ENCODE results near the gene LHPP.

Gene LHPP

DNA sequence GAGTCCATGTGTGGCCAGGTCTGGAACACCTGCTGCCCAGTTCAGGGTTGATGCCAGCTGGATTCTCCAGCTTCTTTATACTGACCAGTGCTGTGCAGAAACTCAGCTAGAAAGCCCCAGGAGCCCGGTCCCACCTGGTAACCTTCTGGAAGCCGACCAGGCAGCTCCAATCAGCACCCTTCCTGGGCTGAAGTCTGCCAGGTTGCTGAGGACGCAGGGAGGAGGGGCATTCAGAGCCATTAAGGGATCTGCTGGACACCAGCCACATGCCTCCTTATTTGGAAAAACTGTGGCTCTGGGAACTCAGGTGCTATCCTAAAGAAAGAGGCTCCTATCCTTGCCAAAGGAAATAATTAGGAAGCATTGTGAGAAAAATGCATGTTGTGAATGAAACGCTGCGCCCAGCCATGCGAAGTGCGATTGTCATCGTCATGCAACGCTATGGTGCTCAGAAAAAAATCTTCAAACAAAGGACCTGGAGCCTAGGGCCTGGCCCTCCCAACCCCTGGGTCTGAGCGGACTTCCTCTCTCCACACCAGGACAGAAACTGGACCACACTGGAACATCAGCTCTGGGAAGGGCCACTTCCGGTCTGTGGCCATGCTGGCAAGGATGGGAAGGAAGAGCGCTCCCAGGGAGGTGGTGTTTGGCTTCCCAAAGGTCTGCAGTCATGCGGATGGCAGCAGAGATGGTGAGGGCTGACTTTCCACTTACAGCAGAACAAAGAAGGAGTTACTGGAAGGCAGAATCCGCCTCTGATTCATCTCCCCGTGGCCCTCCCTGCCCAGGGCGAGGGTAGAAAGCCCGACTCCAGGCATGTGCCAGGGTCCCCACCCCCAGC, 192.4 kb downstream of the LHPP start:
- peaks cover 25% of the 10 kb centered on the region for H3K4me1 ChIP-seq (ENCODE audit: control insufficient read depth, low read length)
- no peaks in the 10 kb centered on the region; the same call in 1 of the 2 replicates for H4K20me1 ChIP-seq (ENCODE audit: control insufficient read depth, insufficient read depth, low read depth, low read length)
- peaks cover 20% of the 10 kb centered on the region for H3K79me2 ChIP-seq (ENCODE audit: control insufficient read depth, low read length)
- no peak overlapping the region for H3K27ac ChIP-seq (ENCODE audit: low read depth, low read length)
- peaks cover 10% of the 10 kb centered on the region; the same call in 1 of the 2 replicates for H3K36me3 ChIP-seq (ENCODE audit: control insufficient read depth, low read length)
- no peak overlapping the region for H3K4me3 ChIP-seq (ENCODE audit: low read length)
- no peaks in the 10 kb centered on the region; the same call in 1 of the 2 replicates for H3F3A ChIP-seq (ENCODE audit: control insufficient read depth, insufficient read depth)
- TF ChIP-seq EZH2phosphoT487 (IDR thresholded peaks at IDR 0.05; ENCODE audit: borderline replicate concordance, low read length), result no peak
- TF ChIP-seq, protein P1, sequence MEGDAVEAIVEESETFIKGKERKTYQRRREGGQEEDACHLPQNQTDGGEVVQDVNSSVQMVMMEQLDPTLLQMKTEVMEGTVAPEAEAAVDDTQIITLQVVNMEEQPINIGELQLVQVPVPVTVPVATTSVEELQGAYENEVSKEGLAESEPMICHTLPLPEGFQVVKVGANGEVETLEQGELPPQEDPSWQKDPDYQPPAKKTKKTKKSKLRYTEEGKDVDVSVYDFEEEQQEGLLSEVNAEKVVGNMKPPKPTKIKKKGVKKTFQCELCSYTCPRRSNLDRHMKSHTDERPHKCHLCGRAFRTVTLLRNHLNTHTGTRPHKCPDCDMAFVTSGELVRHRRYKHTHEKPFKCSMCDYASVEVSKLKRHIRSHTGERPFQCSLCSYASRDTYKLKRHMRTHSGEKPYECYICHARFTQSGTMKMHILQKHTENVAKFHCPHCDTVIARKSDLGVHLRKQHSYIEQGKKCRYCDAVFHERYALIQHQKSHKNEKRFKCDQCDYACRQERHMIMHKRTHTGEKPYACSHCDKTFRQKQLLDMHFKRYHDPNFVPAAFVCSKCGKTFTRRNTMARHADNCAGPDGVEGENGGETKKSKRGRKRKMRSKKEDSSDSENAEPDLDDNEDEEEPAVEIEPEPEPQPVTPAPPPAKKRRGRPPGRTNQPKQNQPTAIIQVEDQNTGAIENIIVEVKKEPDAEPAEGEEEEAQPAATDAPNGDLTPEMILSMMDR (IDR thresholded peaks at IDR 0.05; ENCODE audit: low read depth, low read length, poor library complexity, severe bottlenecking), result no peak
- no peaks in the 10 kb centered on the region for H3K9me2 ChIP-seq (replicated peaks; ENCODE audit: control insufficient read depth, low read length)
- H3K9me3 ChIP-seq (ENCODE audit: control insufficient read depth, insufficient read depth, low read length), result no peaks in the 10 kb centered on the region
- no peaks in the 10 kb centered on the region for H3K27me3 ChIP-seq (ENCODE audit: control insufficient read depth, low read length)
- H3K4me2 ChIP-seq (ENCODE audit: low read length), result no peak overlapping the region

DNA sequence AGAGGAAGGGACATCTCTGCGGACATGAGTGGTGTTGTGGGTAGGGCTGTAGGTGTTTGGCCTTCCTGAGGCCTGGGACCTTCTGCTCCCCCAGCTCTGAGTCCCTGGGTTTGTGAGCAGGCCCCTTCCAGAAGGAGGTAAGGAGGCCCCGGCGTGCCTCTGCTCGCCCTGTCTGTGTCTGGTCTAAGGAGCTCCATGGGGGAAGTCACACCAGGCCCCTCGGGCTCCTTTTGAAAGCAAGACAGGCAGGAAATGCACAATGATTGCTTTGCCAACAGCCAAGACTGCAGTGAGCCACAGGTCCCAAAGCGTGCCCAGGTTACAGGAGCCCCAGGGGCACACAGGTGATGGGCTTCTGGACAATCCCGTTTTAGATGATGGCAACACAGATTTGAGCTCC, 193.1 kb downstream of the LHPP start:
- Histone ChIP-seq H4K20me1 (ENCODE audit: control insufficient read depth, insufficient read depth, low read depth, low read length) (no peaks in the 10 kb centered on the region; the same call in 1 of the 2 replicates), H3K4me1 (ENCODE audit: control insufficient read depth, low read length) (peaks cover 18% of the 10 kb centered on the region)
- TF ChIP-seq, protein P1 (IDR thresholded peaks at IDR 0.05; ENCODE audit: low read depth, low read length, poor library complexity, severe bottlenecking), result no peak
- no peak for TF ChIP-seq EZH2phosphoT487 (IDR thresholded peaks at IDR 0.05; ENCODE audit: borderline replicate concordance, low read length)

DNA sequence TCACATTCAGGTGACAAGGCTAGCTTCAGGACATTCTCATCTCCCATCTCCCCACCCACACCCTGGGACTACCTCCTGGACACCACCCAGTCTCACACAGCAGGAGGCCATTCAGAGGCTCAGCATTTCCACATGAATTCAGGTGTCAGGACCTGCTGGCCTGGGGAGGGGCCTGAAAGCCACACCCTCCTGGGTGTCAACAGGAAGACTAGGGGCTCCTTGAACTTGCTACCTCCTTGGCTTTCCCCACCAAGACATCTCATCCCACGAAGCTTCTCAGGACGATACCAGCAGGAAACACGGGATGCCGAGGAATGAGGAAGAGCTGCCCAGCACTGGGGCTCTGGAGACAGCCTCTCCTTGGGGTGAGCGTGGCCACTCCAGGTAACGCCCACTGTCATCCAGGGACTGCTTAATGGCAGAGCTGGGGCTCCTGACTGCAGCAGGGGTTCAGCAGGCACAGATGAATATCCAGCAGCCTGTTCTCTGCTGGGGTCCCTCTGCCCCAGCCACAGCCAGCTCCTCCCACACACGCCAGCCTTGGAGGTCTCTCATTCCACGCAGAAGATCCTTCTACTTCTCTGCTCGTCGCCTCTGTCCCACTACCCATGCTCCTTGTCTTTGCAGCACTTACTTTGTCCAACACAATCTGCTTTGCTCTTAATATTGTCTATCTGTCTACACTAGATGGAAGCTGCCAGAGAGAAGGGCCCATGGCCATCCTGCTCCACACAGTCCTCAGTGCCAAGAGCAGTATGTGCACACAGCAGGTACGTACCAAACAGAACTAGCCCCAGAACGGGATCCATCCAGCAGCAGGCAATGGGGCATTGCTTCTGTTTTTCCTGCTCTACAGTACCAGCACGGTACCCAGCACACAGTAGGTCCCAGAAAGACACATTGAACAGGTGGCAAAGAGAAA, 193.8 kb downstream of the LHPP start:
- Histone ChIP-seq H3K27ac (ENCODE audit: low read depth, low read length) (no peak overlapping the region), H3K4me3 (ENCODE audit: low read length) (no peak overlapping the region), H3K9me2 (replicated peaks; ENCODE audit: control insufficient read depth, low read length) (no peaks in the 10 kb centered on the region)

More for the DNA sequence above, 193.1 kb downstream of the LHPP start:
- no peaks in the 10 kb centered on the region for H3K27me3 ChIP-seq (ENCODE audit: control insufficient read depth, low read length)
- H3K9me3 ChIP-seq (ENCODE audit: control insufficient read depth, insufficient read depth, low read length), result no peaks in the 10 kb centered on the region
- H3K27ac ChIP-seq (ENCODE audit: low read depth, low read length), result no peak overlapping the region
- H3K4me2 ChIP-seq (ENCODE audit: low read length), result no peak overlapping the region
- no peak overlapping the region for H3K4me3 ChIP-seq (ENCODE audit: low read length)
- H3K36me3 ChIP-seq (ENCODE audit: control insufficient read depth, low read length), result peaks cover 10% of the 10 kb centered on the region; the same call in 1 of the 2 replicates
- H3K9me2 ChIP-seq (replicated peaks; ENCODE audit: control insufficient read depth, low read length), result no peaks in the 10 kb centered on the region
- no peaks in the 10 kb centered on the region; the same call in 1 of the 2 replicates for H3F3A ChIP-seq (ENCODE audit: control insufficient read depth, insufficient read depth)
- peaks cover 20% of the 10 kb centered on the region for H3K79me2 ChIP-seq (ENCODE audit: control insufficient read depth, low read length)

More for the DNA sequence above, 193.8 kb downstream of the LHPP start:
- TF ChIP-seq EZH2phosphoT487 (IDR thresholded peaks at IDR 0.05; ENCODE audit: borderline replicate concordance, low read length), result no peak
- TF ChIP-seq, protein P1 (IDR thresholded peaks at IDR 0.05; ENCODE audit: low read depth, low read length, poor library complexity, severe bottlenecking), result no peak
- peaks cover 17% of the 10 kb centered on the region for H3K4me1 ChIP-seq (ENCODE audit: control insufficient read depth, low read length)
- no peaks in the 10 kb centered on the region; the same call in 1 of the 2 replicates for H3F3A ChIP-seq (ENCODE audit: control insufficient read depth, insufficient read depth)
- H3K27me3 ChIP-seq (ENCODE audit: control insufficient read depth, low read length), result no peaks in the 10 kb centered on the region
- peaks cover 10% of the 10 kb centered on the region; the same call in 1 of the 2 replicates for H3K36me3 ChIP-seq (ENCODE audit: control insufficient read depth, low read length)
- peaks cover 25% of the 10 kb centered on the region for H3K79me2 ChIP-seq (ENCODE audit: control insufficient read depth, low read length)
- H4K20me1 ChIP-seq (ENCODE audit: control insufficient read depth, insufficient read depth, low read depth, low read length), result no peaks in the 10 kb centered on the region
- no peak overlapping the region for H3K4me2 ChIP-seq (ENCODE audit: low read length)
- H3K9me3 ChIP-seq (ENCODE audit: control insufficient read depth, insufficient read depth, low read length), result no peaks in the 10 kb centered on the region
